ENCODE results near the gene DNPEP. TPM values are rescaled to one million over a fixed set of nuclear protein-coding genes. Genes with fewer than 3 reads are reported as not detected.
A peak's percentile ranks its signal among the peaks of the same experiment; 100 is the strongest.

Gene DNPEP
- total RNA-seq, 1 donor from 2014 or later, result 73.0 TPM

GRCh38 chr2:219421323-219421722, 33.6 kb upstream of the DNPEP start:
- H3K36me3 ChIP-seq, result peaks cover 49% of the 10 kb centered on the region
- no peaks in the 10 kb centered on the region for H3K9me3 ChIP-seq (replicated peaks)
- no peak for DNase-seq
- H3K4me1 ChIP-seq, result peaks cover 25% of the 10 kb centered on the region
- TF ChIP-seq CTCF (IDR thresholded peaks at IDR 0.05; ENCODE audit: borderline replicate concordance), result no peak
- H3K4me3 ChIP-seq, result peak overlapping the region; percentile 75
- H3K27ac ChIP-seq (replicated peaks), result peak overlapping the region; percentile 96
- H3K27me3 ChIP-seq (ENCODE audit: low read depth), result peaks cover 62% of the 10 kb centered on the region
- intact Hi-C loops (cut with micrococcal nuclease), result no loop called here

GRCh38 chr2:219420687-219421086, 33.0 kb upstream of the DNPEP start:
- Histone ChIP-seq H3K36me3 (peaks cover 43% of the 10 kb centered on the region), H3K27me3 (ENCODE audit: low read depth) (peaks cover 56% of the 10 kb centered on the region), H3K27ac (replicated peaks) (peak overlapping the region; percentile 96), H3K4me1 (peaks cover 32% of the 10 kb centered on the region), H3K9me3 (replicated peaks) (no peaks in the 10 kb centered on the region), H3K4me3 (peak overlapping the region; percentile 75)
- DNase-seq, result no peak
- intact Hi-C loops (cut with micrococcal nuclease), result no loop called here
- no peak for TF ChIP-seq CTCF (IDR thresholded peaks at IDR 0.05; ENCODE audit: borderline replicate concordance)

GRCh38 chr2:219419331-219420197, 31.9 kb upstream of the DNPEP start:
- peaks cover 35% of the 10 kb centered on the region for H3K36me3 ChIP-seq
- H3K27me3 ChIP-seq (ENCODE audit: low read depth), result peaks cover 50% of the 10 kb centered on the region
- TF ChIP-seq CTCF (IDR thresholded peaks at IDR 0.05; ENCODE audit: borderline replicate concordance), result no peak
- peaks cover 40% of the 10 kb centered on the region for H3K4me1 ChIP-seq
- H3K9me3 ChIP-seq (replicated peaks), result no peaks in the 10 kb centered on the region
- H3K27ac ChIP-seq (replicated peaks), result peak overlapping the region; percentile 96
- peak overlapping the region; percentile 75 for H3K4me3 ChIP-seq
- intact Hi-C loops (cut with micrococcal nuclease), result no loop called here
- DNase-seq, result peak; percentile 65

- peaks cover 35% of the 10 kb centered on the region for H3K36me3 ChIP-seq
- H3K27ac ChIP-seq (replicated peaks), result peak overlapping the region; percentile 96
- intact Hi-C loops (cut with micrococcal nuclease), result no loop called here
- TF ChIP-seq CTCF (IDR thresholded peaks at IDR 0.05; ENCODE audit: borderline replicate concordance), result no peak
- H3K4me3 ChIP-seq, result peak overlapping the region; percentile 75
- no peaks in the 10 kb centered on the region for H3K9me3 ChIP-seq (replicated peaks)
- DNase-seq, result no peak
- H3K27me3 ChIP-seq (ENCODE audit: low read depth), result peaks cover 50% of the 10 kb centered on the region
- peaks cover 40% of the 10 kb centered on the region for H3K4me1 ChIP-seq
Observed at GRCh38 chr2:219419012-219419324, 31.3 kb upstream of the DNPEP start.

GRCh38 chr2:219418155-219419011, 30.7 kb upstream of the DNPEP start, which contains the start of gene DES:
Gene DES (plus strand): TSS chr2:219418377. CDS start chr2:219418463, 86 bp downstream.
- H3K4me3 ChIP-seq, result peak within 1 kb of the TSS; percentile 75
- H3K36me3 ChIP-seq, result peaks cover 31% of the 10 kb centered on the region
- H3K9me3 ChIP-seq (replicated peaks), result no peaks in the 10 kb centered on the region
- peaks cover 54% of the 10 kb centered on the region for H3K27me3 ChIP-seq (ENCODE audit: low read depth)
- peak within 1 kb of the TSS; percentile 96 for H3K27ac ChIP-seq (replicated peaks)
- peak; percentile 78 for DNase-seq
- intact Hi-C loops (cut with micrococcal nuclease), result no loop called here
- H3K4me1 ChIP-seq, result peaks cover 40% of the 10 kb centered on the region
- no peak for TF ChIP-seq CTCF (IDR thresholded peaks at IDR 0.05; ENCODE audit: borderline replicate concordance)

Data from left ventricle myocardium inferior (tissue), 1 donor.